Osteocyte (in vitro differentiated cells): ENCODE data around the gene AKAP13. TPM values are rescaled to one million over a fixed set of nuclear protein-coding genes. Genes with fewer than 3 reads are reported as not detected.

Experiments used
- DNase-seq: peaks from one replicate; pipeline ENCODE4 v3.0.0; 2021; ENCODE audit warnings: mixed read lengths; ENCODE audit not compliant: unreplicated experiment; ENCODE audit errors: extremely low spot score
- H3K27ac Mint-ChIP-seq: one replicate; pipeline ENCODE4 v1.8.0; 2021; ENCODE audit warnings: mild to moderate bottlenecking, mixed read lengths; ENCODE audit not compliant: unreplicated experiment
- H3K27me3 Mint-ChIP-seq: one replicate; pipeline ENCODE4 v1.8.0; 2021; ENCODE audit warnings: mixed read lengths; ENCODE audit not compliant: unreplicated experiment
- H3K36me3 Mint-ChIP-seq: one replicate; pipeline ENCODE4 v1.8.0; 2021; ENCODE audit warnings: mixed read lengths; ENCODE audit not compliant: unreplicated experiment
- H3K4me1 Mint-ChIP-seq: one replicate; pipeline ENCODE4 v1.8.0; 2021; ENCODE audit warnings: mixed read lengths; ENCODE audit not compliant: unreplicated experiment
- H3K4me3 Mint-ChIP-seq: one replicate; pipeline ENCODE4 v1.8.0; 2021; ENCODE audit warnings: mild to moderate bottlenecking, moderate library complexity, mixed read lengths; ENCODE audit not compliant: unreplicated experiment
- H3K9me3 Mint-ChIP-seq: one replicate; pipeline ENCODE4 v1.8.0; 2021; ENCODE audit warnings: mixed read lengths; ENCODE audit not compliant: unreplicated experiment
- total RNA-seq: library from RNA; stranded (reverse); gene quantifications from 2 replicates; pipeline ENCODE4 v1.2.1, GENCODE V29; 2021
- TF ChIP-seq, protein P1 (sequence below): fragments of 200-600 bp; sonication (generic); IDR thresholded peaks from 2 replicates; pipeline ENCODE4 v1.5.0; 2021; ENCODE audit warnings: antibody characterized with exemption, mild to moderate bottlenecking, moderate library complexity

Gene AKAP13
- total RNA-seq, 1 donor from 2014 or later, result 146 TPM

DNA sequence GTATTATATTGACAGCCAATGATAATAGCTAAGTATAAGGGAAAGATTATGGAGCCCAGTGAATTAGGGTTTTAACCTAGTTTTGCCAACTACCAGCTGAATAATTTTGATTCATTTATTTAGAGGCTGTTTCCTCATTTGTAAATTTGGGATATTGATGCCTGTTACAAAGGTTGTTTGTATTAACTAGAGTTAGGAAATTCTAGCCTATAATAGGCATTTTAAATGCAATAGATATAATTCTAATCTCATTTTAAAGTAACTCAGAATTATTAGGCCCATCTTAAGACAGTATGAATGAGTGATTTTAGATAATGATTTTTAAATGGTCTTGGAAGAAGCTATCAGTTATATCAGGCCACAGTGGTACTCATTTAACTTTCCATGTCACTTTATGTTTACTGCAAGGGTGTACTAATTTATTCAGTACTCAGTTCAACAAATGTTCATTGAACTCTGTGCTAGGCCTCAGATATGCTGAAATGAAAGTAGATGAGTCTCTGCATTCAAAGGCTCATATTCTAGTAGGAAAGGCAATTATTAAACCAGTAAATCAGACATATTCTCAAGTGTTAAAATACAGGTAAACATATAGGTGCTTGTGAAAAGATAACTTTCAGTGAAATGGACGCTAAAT, 213.5 kb downstream of the AKAP13 start:
- H3K36me3 Mint-ChIP-seq, result peaks cover 15% of the 10 kb centered on the region
- TF ChIP-seq, protein P1, sequence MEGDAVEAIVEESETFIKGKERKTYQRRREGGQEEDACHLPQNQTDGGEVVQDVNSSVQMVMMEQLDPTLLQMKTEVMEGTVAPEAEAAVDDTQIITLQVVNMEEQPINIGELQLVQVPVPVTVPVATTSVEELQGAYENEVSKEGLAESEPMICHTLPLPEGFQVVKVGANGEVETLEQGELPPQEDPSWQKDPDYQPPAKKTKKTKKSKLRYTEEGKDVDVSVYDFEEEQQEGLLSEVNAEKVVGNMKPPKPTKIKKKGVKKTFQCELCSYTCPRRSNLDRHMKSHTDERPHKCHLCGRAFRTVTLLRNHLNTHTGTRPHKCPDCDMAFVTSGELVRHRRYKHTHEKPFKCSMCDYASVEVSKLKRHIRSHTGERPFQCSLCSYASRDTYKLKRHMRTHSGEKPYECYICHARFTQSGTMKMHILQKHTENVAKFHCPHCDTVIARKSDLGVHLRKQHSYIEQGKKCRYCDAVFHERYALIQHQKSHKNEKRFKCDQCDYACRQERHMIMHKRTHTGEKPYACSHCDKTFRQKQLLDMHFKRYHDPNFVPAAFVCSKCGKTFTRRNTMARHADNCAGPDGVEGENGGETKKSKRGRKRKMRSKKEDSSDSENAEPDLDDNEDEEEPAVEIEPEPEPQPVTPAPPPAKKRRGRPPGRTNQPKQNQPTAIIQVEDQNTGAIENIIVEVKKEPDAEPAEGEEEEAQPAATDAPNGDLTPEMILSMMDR, result no peak
- DNase-seq, result no peak
- H3K4me3 Mint-ChIP-seq, result no peak overlapping the region
- H3K9me3 Mint-ChIP-seq, result peaks cover 3% of the 10 kb centered on the region
- peaks cover 59% of the 10 kb centered on the region for H3K4me1 Mint-ChIP-seq
- H3K27me3 Mint-ChIP-seq, result no peaks in the 10 kb centered on the region
- H3K27ac Mint-ChIP-seq, result no peak overlapping the region

DNA sequence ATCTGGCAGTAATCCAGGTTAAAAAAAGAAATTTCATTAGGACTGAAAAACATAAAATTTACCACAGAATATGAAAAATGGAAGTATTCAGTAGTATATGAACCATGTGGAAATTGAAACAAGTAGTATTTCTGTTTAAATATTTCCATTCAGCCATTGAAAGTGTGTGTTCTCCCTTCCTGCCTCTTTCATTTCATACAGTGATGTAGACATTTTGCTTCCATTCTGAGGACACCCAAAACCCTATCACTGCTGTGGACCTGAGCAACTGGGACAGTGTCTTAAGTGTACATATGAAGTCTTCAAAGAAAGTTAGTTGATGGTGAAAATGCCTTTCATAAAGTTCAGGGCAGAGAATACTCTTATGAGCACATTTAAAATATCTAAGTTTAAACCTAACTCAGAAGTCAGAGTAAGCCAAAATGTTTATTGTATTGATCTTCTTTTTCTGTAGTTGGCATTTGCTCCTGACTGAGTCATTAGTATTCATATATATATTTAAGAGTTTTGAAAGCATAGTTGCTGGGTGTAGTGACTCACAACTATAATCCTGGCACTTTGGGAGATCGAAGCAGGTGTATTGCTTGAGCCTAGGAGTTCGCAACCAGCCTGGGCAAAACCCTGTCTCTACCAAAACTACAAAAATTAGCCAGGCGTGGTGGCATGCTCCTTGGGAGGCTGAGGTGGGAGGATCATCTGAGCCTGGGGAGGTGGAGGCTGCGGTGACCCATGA, 215.6 kb downstream of the AKAP13 start:
- TF ChIP-seq, protein P1, result no peak
- Mint-ChIP-seq H3K9me3 (peaks cover 3% of the 10 kb centered on the region), H3K27ac (no peak overlapping the region), H3K36me3 (peaks cover 17% of the 10 kb centered on the region), H3K4me3 (no peak overlapping the region), H3K4me1 (peaks cover 49% of the 10 kb centered on the region), H3K27me3 (no peaks in the 10 kb centered on the region)
- no peak for DNase-seq

GRCh38 chr15:85597155-85597815, 216.9 kb downstream of the AKAP13 start:
- H3K27me3 Mint-ChIP-seq, result no peaks in the 10 kb centered on the region
- H3K36me3 Mint-ChIP-seq, result peaks cover 17% of the 10 kb centered on the region
- peak overlapping the region; percentile 76 for H3K27ac Mint-ChIP-seq
- H3K4me3 Mint-ChIP-seq, result no peak overlapping the region
- TF ChIP-seq, protein P1, result no peak
- no peak for DNase-seq
- peaks cover 3% of the 10 kb centered on the region for H3K9me3 Mint-ChIP-seq
- H3K4me1 Mint-ChIP-seq, result peaks cover 38% of the 10 kb centered on the region

DNA sequence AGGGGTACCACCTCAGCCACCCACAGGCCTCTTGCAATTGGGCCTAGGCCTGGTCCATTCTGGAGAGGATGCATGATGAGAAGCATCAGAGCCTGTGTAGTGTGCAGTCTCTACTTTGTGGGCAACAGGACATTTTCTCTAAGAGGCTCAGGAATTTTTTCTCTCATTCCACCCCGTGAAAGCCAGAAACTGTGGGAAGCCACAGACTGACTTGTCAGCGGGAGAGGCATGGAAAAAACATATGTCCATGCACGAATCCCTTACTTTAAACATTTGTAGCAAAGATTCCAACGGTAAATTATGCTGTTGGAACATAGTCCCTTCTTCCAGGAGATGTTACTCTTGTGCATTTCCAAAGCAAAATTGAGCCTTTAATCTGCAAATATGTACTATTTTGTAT, 217.8 kb downstream of the AKAP13 start:
- peaks cover 31% of the 10 kb centered on the region for H3K4me1 Mint-ChIP-seq
- H3K27ac Mint-ChIP-seq, result peak overlapping the region; percentile 76
- H3K4me3 Mint-ChIP-seq, result no peak overlapping the region
- DNase-seq, result no peak
- TF ChIP-seq, protein P1, result no peak
- H3K27me3 Mint-ChIP-seq, result no peaks in the 10 kb centered on the region
- H3K9me3 Mint-ChIP-seq, result peaks cover 3% of the 10 kb centered on the region
- peaks cover 17% of the 10 kb centered on the region for H3K36me3 Mint-ChIP-seq
